SH-SY5Y (cell line): ENCODE results near the gene STAT4.

Experiments
- GATA2 ChIP-seq: IDR thresholded peaks from 2 replicates; pipeline ENCODE4 v1.6.1; 2011; ENCODE audit warnings: mild to moderate bottlenecking, low read depth, low read length
- GATA3 ChIP-seq: IDR thresholded peaks from 2 replicates; pipeline ENCODE4 v1.6.1; 2011; ENCODE audit warnings: low read depth, mild to moderate bottlenecking, low read length, moderate library complexity

GRCh38 chr2:191086706-191087105 lies 64.1 kb downstream of the STAT4 start:
- TF ChIP-seq GATA2 (no peak), GATA3 (no peak)
